GM10248 (cell line): Measurements from ENCODE around the gene CACNA2D3.

Experiments used
- CTCF ChIA-PET: fragments of 300-600 bp; sonication (Branson Sonifier 250); formaldehyde crosslinking; extraction: SDS; loops from one replicate; lab custom pipeline; 2021; ENCODE audit warnings: antibody characterized with exemption; lab: Yijun Ruan, JAX
- POLR2A ChIA-PET: fragments of 350-650 bp; sonication (Branson Sonifier 250); formaldehyde crosslinking; extraction: SDS; loops from one replicate; lab custom pipeline; 2020; ENCODE audit warnings: antibody characterized with exemption; lab: Yijun Ruan, JAX
- DNase-seq: peaks from one replicate; pipeline ENCODE4 v3.0.0; 2012; ENCODE audit errors: extremely low spot score
- TF ChIP-seq, protein P1 (sequence below): IDR thresholded peaks from 2 replicates; pipeline ENCODE4 v1.5.1; 2012; ENCODE audit warnings: mild to moderate bottlenecking, low read depth; ENCODE audit errors: extremely low read depth, missing control alignments, control extremely low read depth

The CACNA2D3 gene

GRCh38 chr3:55014906-55015305 is 892.6 kb downstream of the CACNA2D3 start:
- ChIA-PET POLR2A (no interaction called here), CTCF (no interaction called here)

DNA sequence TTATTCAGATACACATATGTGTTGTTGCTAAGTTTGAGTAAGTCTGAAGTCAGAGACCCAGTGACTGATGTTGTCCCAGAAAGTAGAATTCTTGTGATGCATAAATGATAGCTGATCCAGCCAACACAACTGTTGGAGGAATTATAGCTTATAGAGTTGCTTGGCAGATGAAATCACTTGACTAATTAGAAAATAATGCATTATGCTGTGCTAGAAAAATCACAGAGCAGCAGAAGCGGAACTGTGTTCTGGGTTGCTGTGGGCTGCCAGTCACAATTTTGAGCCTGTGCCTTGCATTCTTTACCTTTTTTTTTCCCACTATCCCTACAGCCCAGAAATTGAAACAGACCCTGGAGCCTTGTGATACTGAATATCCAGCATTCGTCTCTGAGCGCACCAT is 895.5 kb downstream of the CACNA2D3 start:
- TF ChIP-seq, protein P1, sequence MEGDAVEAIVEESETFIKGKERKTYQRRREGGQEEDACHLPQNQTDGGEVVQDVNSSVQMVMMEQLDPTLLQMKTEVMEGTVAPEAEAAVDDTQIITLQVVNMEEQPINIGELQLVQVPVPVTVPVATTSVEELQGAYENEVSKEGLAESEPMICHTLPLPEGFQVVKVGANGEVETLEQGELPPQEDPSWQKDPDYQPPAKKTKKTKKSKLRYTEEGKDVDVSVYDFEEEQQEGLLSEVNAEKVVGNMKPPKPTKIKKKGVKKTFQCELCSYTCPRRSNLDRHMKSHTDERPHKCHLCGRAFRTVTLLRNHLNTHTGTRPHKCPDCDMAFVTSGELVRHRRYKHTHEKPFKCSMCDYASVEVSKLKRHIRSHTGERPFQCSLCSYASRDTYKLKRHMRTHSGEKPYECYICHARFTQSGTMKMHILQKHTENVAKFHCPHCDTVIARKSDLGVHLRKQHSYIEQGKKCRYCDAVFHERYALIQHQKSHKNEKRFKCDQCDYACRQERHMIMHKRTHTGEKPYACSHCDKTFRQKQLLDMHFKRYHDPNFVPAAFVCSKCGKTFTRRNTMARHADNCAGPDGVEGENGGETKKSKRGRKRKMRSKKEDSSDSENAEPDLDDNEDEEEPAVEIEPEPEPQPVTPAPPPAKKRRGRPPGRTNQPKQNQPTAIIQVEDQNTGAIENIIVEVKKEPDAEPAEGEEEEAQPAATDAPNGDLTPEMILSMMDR = no peak
- DNase-seq = no peak
- ChIA-PET POLR2A (no interaction called here), CTCF (no interaction called here)

More at GRCh38 chr3:55014906-55015305, 892.6 kb downstream of the CACNA2D3 start:
- TF ChIP-seq, protein P1 = no peak
- no peak for DNase-seq

DNA sequence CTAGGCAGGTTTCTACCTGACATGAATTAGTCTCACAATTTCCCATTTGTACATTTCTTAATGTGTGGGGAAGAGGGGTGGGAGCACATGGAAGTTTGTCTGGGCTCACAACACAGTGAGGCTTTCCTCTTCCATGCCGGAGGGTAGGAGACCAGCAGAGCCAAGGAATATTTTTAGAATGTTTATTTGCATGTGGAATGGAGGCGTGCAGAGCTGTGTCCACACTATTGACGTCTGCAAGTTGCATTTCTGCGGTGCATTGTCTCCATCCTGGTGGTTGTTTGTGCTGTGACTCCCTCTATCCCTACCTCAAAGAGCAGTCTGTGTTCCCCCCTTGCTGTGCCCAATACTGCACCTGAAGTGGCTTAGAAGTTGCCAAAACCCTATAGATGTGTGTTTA is 908.6 kb downstream of the CACNA2D3 start:
- no peak for DNase-seq
- TF ChIP-seq, protein P1 = no peak
- POLR2A ChIA-PET = no interaction called here
- CTCF ChIA-PET = no interaction called here

GRCh38 chr3:55036883-55037577 is 914.7 kb downstream of the CACNA2D3 start:
- ChIA-PET POLR2A (no interaction called here), CTCF (no interaction called here)
- TF ChIP-seq, protein P1 = no peak
- DNase-seq = no peak

- POLR2A ChIA-PET = no interaction called here
- TF ChIP-seq, protein P1 = no peak
- CTCF ChIA-PET = no interaction called here
- DNase-seq = no peak
Measured at GRCh38 chr3:55042591-55042990, 920.2 kb downstream of the CACNA2D3 start.

DNA sequence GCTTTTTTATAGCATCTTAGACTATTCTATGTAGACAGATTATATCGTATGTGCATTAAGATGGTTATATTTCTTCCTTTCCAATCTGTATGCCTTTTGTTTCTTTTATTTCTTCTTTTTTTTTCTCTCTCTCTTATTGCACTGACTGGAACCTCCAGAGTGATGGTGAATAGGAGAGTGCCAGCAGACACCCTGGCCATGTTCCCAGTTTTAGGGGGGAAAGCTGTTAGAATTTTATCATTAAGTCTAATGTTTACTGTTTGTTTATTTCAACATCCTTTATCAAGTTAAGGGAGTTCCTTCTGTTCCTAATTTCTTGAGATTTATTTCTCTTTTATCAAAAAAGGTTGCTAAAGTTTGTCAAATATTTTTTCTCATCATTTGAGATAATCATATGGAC is 922.1 kb downstream of the CACNA2D3 start:
- ChIA-PET POLR2A (no interaction called here), CTCF (no interaction called here)
- TF ChIP-seq, protein P1 = no peak
- no peak for DNase-seq
